GM19395 (cell line): ENCODE results near the gene COQ8A.
"Not testable (repeated sequence)": the region's sequence is repeated elsewhere in the genome, so short reads cannot be mapped to it uniquely, and the experiment has no call there.

Source experiments
- ATAC-seq: cut with Tn5 transposase; IDR thresholded peaks from one replicate; pipeline ENCODE4 v1.9.1; 2021; ENCODE audit warnings: mild to moderate bottlenecking, moderate library complexity; ENCODE audit not compliant: unreplicated experiment

Gene COQ8A

GRCh38 chr1:226950871-226951270 is 10.8 kb downstream of the COQ8A start:
- ATAC-seq, result no peak

GRCh38 chr1:226951286-226952117 is 11.4 kb downstream of the COQ8A start:
- ATAC-seq, result no peak

- no peak for ATAC-seq
Measured at GRCh38 chr1:226952118-226952441, 12.0 kb downstream of the COQ8A start.

- no peak for ATAC-seq
Measured at GRCh38 chr1:226953175-226953800, 13.2 kb downstream of the COQ8A start.

GRCh38 chr1:226954337-226954736 is 14.2 kb downstream of the COQ8A start:
- ATAC-seq, result no peak

GRCh38 chr1:226954777-226955176 is 14.7 kb downstream of the COQ8A start:
- no peak for ATAC-seq

GRCh38 chr1:226955857-226956256 is 15.8 kb downstream of the COQ8A start:
- ATAC-seq, result not testable (repeated sequence)

- ATAC-seq, result no peak
Measured at GRCh38 chr1:226956942-226957713, 17.0 kb downstream of the COQ8A start.

- no peak for ATAC-seq
Measured at GRCh38 chr1:226957714-226958113, 17.6 kb downstream of the COQ8A start.

GRCh38 chr1:226958300-226958699 is 18.2 kb downstream of the COQ8A start:
- no peak for ATAC-seq

GRCh38 chr1:226960256-226960655 is 20.2 kb downstream of the COQ8A start:
- no peak for ATAC-seq

- ATAC-seq, result no peak
Measured at GRCh38 chr1:226960944-226961765, 21.1 kb downstream of the COQ8A start.

GRCh38 chr1:226962421-226963391 is 22.6 kb downstream of the COQ8A start:
- ATAC-seq, result no peak

GRCh38 chr1:226964068-226964425 is 24.0 kb downstream of the COQ8A start:
- no peak for ATAC-seq

GRCh38 chr1:226964611-226965486 is 24.8 kb downstream of the COQ8A start:
- ATAC-seq, result no peak

- no peak for ATAC-seq
Measured at GRCh38 chr1:226965581-226966440, 25.7 kb downstream of the COQ8A start.

GRCh38 chr1:226966683-226967082 is 26.6 kb downstream of the COQ8A start:
- ATAC-seq, result no peak

GRCh38 chr1:226967665-226968064 is 27.6 kb downstream of the COQ8A start:
- ATAC-seq, result no peak
